Neutrophil (primary cell): ENCODE results near the gene STAMBP.

Experiments used
- H3K27ac ChIP-seq: fragments of 200-600 bp; sonication (generic); 2 replicates; pipeline ENCODE4 v1.5.1; 2016; ENCODE audit warnings: mild to moderate bottlenecking, moderate library complexity
- H3K27me3 ChIP-seq: fragments of 200-600 bp; sonication (generic); 2 replicates; pipeline ENCODE4 v1.6.0; 2016; ENCODE audit warnings: mild to moderate bottlenecking
- H3K36me3 ChIP-seq: fragments of 200-600 bp; sonication (generic); 2 replicates; pipeline ENCODE4 v1.5.1; 2017
- H3K4me1 ChIP-seq, 2 experiments: fragments of 200-600 bp in 1 of 2; sonication (generic) in 1 of 2; 1 replicate in 1 of 2; 2 replicates in 1 of 2; pipeline versions ENCODE4 v1.5.1 to v1.6.1; 2013 to 2016; ENCODE audit warnings: low read depth in 1 of 2, low read length in 1 of 2, mild to moderate bottlenecking in 1 of 2, moderate library complexity in 1 of 2; ENCODE audit not compliant: control insufficient read depth in 1 of 2, insufficient read depth in 1 of 2
- H3K4me3 ChIP-seq, 2 experiments: fragments of 200-600 bp in 1 of 2; sonication (generic) in 1 of 2; 1 replicate in 1 of 2; 2 replicates in 1 of 2; pipeline ENCODE4 v1.5.1; 2013 to 2016; ENCODE audit warnings: low read depth in 1 of 2, low read length in 1 of 2, mild to moderate bottlenecking in 1 of 2, moderate library complexity in 1 of 2
- H3K9me3 ChIP-seq: fragments of 200-600 bp; sonication (generic); 2 replicates; pipeline ENCODE4 v1.5.1; 2016
- TF ChIP-seq, protein P1 (sequence below): fragments of 200-600 bp; sonication (generic); IDR thresholded peaks from 2 replicates; pipeline ENCODE4 v1.5.1; 2016; ENCODE audit warnings: antibody characterized with exemption

STAMBP gene

DNA sequence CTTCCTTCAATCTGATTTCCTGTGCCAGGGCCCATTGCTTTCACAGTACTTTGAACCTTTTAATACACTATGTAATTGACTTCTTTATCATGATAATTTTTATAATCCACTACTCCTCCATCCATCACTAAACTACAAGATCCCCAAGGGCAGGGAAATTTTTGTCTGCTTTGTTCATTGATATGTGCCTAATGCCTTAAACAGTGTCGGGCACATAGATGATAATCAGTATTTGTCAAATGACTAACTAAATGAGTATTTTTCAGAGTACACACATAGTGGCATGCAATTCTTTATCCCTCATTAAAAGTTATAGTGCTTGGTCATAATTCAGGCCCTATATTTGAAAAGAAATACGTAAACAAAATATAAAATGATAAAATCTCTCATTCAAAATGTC, 5.3 kb upstream of the STAMBP start:
- peaks cover 5 to 6% of the 10 kb centered on the region in 2 experiments for H3K4me1 ChIP-seq

DNA sequence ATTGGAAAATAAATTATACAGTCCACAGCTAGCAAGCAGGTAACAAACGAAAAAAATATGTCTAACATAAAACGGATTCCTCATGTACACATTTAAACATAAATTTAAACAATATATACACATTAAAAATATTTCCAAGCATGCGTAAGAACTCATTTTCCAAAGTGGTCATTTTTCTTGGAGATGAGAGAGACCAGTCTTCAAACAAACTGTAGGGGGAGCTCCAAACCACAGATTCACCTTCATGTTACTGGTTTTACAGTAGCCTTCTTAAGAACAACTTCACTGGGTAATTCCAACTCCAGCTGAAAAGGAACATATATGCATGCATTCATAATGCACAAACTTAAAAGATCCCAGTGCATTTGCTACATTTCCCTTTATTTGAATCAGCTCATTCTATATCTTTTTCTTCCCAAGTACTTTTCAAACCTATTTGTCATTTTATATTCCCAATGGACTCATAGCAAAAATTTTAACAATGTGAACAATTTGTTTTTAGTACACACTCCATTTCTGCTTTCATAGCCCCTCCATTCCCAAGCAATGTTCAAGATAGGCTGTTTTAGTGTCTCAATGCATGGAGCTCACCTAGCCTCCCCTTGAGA, 4.7 kb upstream of the STAMBP start:
- TF ChIP-seq, protein P1, sequence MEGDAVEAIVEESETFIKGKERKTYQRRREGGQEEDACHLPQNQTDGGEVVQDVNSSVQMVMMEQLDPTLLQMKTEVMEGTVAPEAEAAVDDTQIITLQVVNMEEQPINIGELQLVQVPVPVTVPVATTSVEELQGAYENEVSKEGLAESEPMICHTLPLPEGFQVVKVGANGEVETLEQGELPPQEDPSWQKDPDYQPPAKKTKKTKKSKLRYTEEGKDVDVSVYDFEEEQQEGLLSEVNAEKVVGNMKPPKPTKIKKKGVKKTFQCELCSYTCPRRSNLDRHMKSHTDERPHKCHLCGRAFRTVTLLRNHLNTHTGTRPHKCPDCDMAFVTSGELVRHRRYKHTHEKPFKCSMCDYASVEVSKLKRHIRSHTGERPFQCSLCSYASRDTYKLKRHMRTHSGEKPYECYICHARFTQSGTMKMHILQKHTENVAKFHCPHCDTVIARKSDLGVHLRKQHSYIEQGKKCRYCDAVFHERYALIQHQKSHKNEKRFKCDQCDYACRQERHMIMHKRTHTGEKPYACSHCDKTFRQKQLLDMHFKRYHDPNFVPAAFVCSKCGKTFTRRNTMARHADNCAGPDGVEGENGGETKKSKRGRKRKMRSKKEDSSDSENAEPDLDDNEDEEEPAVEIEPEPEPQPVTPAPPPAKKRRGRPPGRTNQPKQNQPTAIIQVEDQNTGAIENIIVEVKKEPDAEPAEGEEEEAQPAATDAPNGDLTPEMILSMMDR: peak; percentile 76
- Histone ChIP-seq H3K4me3 (no peak overlapping the region), H3K27me3 (peaks cover 4% of the 10 kb centered on the region), H3K27ac (no peak overlapping the region), H3K9me3 (no peaks in the 10 kb centered on the region), H3K4me1 (peaks cover 8 to 9% of the 10 kb centered on the region in 2 experiments), H3K36me3 (no peaks in the 10 kb centered on the region)

More for the DNA sequence above, 5.3 kb upstream of the STAMBP start:
- Histone ChIP-seq H3K27ac (no peak overlapping the region), H3K27me3 (peaks cover 4% of the 10 kb centered on the region), H3K9me3 (no peaks in the 10 kb centered on the region), H3K4me3 (no peak overlapping the region), H3K36me3 (no peaks in the 10 kb centered on the region)
- TF ChIP-seq, protein P1: no peak

DNA sequence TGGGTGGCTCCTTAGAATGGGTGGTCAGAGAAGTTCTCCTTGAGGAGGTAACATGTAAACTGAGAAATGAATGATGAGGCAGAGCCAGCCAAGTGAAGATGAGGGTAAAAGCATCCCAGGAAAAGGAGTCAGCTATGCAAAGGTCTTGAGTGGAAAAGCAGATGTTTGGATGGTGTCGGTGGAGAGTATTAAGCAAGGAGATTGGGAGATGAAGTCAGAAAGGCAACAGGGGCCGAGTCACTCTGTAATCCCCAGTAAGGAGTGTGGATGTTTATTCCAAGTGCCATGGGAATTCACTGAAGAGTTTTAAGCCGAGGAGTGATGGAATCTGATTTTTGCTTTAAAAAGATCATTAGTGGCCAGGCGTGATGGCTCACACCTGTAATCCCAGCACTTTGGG, 3.4 kb upstream of the STAMBP start:
- H3K36me3 ChIP-seq: no peaks in the 10 kb centered on the region
- TF ChIP-seq, protein P1: no peak
- peaks cover 4% of the 10 kb centered on the region for H3K27me3 ChIP-seq
- no peak overlapping the region for H3K4me3 ChIP-seq
- no peak overlapping the region for H3K27ac ChIP-seq
- no peaks in the 10 kb centered on the region for H3K9me3 ChIP-seq
- peaks cover 21 to 23% of the 10 kb centered on the region in 2 experiments for H3K4me1 ChIP-seq

DNA sequence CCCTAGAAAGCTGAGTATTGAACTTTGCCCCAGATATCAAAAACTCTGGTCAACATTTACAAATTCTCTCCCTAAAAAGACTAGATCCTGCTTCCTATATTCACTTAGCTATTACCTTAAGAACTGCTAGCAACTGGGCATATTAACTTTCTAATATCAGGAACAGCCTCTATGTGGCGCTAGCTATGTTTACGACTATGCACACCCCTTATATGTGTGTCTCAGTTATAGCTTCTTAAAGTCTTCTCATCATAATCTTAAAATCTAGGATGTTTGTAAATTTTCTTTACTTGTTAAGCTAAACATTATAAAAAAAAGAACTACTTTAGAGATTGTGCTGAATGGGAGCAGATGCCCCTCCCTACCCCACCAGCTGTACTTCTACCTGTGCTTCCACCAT, 1.7 kb upstream of the STAMBP start:
- Histone ChIP-seq H3K36me3 (no peaks in the 10 kb centered on the region), H3K27me3 (no peaks in the 10 kb centered on the region), H3K27ac (no peak overlapping the region), H3K9me3 (no peaks in the 10 kb centered on the region), H3K4me1 (peaks cover 24 to 27% of the 10 kb centered on the region in 2 experiments), H3K4me3 (no peak overlapping the region)
- TF ChIP-seq, protein P1: no peak

DNA sequence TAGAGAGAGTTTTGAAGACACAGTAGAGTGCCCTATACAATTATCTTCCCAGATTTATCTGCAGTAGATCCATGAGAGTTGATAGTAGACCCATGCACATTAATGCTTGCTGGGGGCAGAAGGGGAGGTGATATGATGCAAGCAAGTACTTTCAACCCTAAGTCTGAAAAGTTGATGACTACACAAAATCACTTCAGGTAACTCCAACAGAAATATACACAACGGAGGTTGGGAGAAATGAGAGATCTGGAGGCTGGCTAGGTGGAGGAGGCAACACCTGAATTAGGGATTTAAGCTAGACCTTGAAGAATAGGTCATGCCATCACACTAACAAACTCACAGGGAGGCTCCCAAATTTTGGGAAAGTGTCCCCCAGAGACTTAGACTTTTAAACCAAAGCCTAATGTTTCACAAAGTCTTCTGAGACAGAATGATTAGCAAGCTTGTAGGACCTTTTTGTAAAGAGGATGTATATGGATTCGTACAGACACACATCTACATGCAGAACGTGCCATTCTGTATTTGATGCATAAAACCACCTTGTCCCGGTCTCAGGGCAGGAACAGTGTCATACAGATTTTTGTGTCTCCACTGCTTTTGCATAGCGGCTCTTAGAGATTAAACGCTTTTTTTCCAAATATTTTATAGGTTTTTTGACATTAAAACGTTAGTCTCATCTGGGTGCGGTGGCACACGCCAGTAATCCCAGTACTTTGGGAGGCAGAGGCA, 937 bp upstream of the STAMBP start:
- Histone ChIP-seq H3K36me3 (no peaks in the 10 kb centered on the region), H3K4me1 (peaks cover 24 to 27% of the 10 kb centered on the region in 2 experiments), H3K27ac (peak overlapping the region; percentile 99), H3K27me3 (no peaks in the 10 kb centered on the region), H3K4me3 (peak overlapping the region; percentile 82 to 83), H3K9me3 (no peaks in the 10 kb centered on the region)
- TF ChIP-seq, protein P1: no peak
